Lower leg skin (tissue), 3 donors: ENCODE results near the gene CD79A.

Source experiments
- POLR2A ChIP-seq, 2 donors: fragments of 450-650 bp; IDR thresholded peaks; one replicate each; pipeline ENCODE4 v1.6.1; 2016 to 2017; ENCODE audit warnings: antibody characterized with exemption in 2 of 2, mild to moderate bottlenecking in 1 of 2, moderate library complexity in 1 of 2
- TF ChIP-seq, protein P1 (sequence below), 3 donors: fragments of 450-650 bp; IDR thresholded peaks; one replicate each; pipeline ENCODE4 v1.5.1; 2016; ENCODE audit warnings: antibody characterized with exemption in 3 of 3, mild to moderate bottlenecking in 3 of 3, moderate library complexity in 2 of 3

DNA sequence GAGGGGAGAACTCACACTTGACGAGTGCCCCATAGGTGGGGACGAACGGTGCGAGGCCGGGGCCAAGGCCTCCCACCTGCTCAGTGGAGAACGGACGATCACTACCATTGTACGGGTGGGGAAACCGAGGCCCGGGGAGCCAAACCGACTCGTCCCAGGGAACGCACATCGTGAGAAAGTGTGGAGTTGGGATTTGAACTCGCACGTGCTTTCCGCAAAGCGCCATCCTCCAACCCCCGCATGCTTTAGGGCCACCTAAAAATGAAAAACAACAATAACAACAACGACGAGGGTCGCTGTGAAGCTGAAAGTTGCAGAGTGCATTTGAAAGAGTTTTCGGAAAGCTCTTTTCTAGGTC lies 6.4 kb downstream of the CD79A start:
- TF ChIP-seq, protein P1, sequence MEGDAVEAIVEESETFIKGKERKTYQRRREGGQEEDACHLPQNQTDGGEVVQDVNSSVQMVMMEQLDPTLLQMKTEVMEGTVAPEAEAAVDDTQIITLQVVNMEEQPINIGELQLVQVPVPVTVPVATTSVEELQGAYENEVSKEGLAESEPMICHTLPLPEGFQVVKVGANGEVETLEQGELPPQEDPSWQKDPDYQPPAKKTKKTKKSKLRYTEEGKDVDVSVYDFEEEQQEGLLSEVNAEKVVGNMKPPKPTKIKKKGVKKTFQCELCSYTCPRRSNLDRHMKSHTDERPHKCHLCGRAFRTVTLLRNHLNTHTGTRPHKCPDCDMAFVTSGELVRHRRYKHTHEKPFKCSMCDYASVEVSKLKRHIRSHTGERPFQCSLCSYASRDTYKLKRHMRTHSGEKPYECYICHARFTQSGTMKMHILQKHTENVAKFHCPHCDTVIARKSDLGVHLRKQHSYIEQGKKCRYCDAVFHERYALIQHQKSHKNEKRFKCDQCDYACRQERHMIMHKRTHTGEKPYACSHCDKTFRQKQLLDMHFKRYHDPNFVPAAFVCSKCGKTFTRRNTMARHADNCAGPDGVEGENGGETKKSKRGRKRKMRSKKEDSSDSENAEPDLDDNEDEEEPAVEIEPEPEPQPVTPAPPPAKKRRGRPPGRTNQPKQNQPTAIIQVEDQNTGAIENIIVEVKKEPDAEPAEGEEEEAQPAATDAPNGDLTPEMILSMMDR (IDR thresholded peaks at IDR 0.05) = no peak
- TF ChIP-seq POLR2A (IDR thresholded peaks at IDR 0.05) = no peak
